Measurements from ENCODE around the gene LSM7. TPM values are rescaled to one million over a fixed set of nuclear protein-coding genes. Genes with fewer than 3 reads are reported as not detected.

The LSM7 gene
- total and polyA plus RNA-seq, 11 donors: 33.8 to 213 (median 47.7) TPM

DNA sequence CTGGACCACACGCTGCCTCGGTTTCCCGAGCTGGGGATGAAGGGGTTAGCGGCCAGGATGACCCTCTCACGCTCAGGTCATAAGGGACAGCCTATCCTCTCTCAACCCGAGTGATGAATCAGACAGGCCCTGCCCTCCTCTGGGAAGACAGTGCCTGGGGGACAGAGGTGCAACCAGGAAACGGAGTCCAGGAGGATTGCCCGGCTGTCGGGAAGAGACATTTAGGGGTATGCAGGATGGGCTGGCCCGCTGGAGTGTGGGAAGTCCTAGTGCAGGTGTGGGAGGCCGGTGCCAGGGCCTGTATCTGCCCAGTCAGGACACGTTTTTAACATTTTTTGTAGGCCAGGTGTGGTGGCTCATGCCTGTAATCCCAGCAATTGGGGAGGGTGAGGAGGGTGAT, 8.3 kb downstream of the LSM7 start:
- intact Hi-C loops (cut with DNase I): loop anchor here in 1 of 10 donors (2.0 kb wide), 1 partner anchor 65 kb away; no protein-coding TSS in a partner anchor
- Histone ChIP-seq H3K36me3 (peaks cover 0 to 40% (median 14%) of the 10 kb centered on the region in 9 donors), H3K4me1 (peaks cover 0 to 14% (median 7%) of the 10 kb centered on the region in 12 donors), H3K4me3 (no peak overlapping the region), H3K9me3 (peaks cover 0 to 7% (median 0%) of the 10 kb centered on the region in 12 donors), H3K27me3 (no peaks in the 10 kb centered on the region), H3K27ac (no peak overlapping the region)
- TF ChIP-seq, protein P1, sequence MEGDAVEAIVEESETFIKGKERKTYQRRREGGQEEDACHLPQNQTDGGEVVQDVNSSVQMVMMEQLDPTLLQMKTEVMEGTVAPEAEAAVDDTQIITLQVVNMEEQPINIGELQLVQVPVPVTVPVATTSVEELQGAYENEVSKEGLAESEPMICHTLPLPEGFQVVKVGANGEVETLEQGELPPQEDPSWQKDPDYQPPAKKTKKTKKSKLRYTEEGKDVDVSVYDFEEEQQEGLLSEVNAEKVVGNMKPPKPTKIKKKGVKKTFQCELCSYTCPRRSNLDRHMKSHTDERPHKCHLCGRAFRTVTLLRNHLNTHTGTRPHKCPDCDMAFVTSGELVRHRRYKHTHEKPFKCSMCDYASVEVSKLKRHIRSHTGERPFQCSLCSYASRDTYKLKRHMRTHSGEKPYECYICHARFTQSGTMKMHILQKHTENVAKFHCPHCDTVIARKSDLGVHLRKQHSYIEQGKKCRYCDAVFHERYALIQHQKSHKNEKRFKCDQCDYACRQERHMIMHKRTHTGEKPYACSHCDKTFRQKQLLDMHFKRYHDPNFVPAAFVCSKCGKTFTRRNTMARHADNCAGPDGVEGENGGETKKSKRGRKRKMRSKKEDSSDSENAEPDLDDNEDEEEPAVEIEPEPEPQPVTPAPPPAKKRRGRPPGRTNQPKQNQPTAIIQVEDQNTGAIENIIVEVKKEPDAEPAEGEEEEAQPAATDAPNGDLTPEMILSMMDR (IDR thresholded peaks at IDR 0.05): no peak
- WGBS, 4 donors: 79 to 83% (median 79%) methylated on average over 11 to 12 of the region's 12 CpGs
- ATAC-seq (no peak), DNase-seq (no peak)

DNA sequence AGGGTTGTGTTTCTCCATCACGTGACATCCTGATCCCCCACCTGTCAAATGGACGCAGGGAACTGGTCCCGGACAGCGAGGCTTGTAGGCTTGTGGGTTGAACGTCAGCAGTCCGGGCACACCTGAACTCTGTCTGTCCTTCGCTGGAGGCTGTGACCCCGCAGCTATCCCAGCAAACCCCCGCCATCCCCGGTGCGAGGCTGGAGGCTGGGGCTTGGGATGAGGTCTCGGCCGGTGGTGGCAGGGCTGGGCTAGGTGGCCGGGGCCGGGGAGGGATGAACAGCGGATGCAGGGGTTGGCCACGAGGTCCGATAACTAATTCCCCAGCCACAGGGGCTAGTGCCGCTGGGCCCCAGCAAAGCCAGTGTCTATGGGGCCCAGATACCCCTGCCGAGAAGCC, 8.8 kb downstream of the LSM7 start:
- Histone ChIP-seq H3K9me3 (peaks cover 0 to 11% (median 2%) of the 10 kb centered on the region in 12 donors), H3K27me3 (no peaks in the 10 kb centered on the region), H3K4me3 (no peak overlapping the region), H3K27ac (no peak overlapping the region), H3K4me1 (peaks cover 0 to 14% (median 7%) of the 10 kb centered on the region in 12 donors), H3K36me3 (peaks cover 0 to 35% (median 14%) of the 10 kb centered on the region in 9 donors)
- DNase-seq (no peak), ATAC-seq (no peak)
- TF ChIP-seq POLR2A (IDR thresholded peaks at IDR 0.05): no peak
- TF ChIP-seq, protein P1 (IDR thresholded peaks at IDR 0.05): no peak
- intact Hi-C loops (cut with DNase I): loop anchor here in 8 of 10 donors (5.0 to 10.0 kb wide), 7 partner anchors 42 to 395 kb away; partner anchors contain the start of genes PLEKHJ1 (in 4 of the 8), SF3A2 (in 4 of the 8) and AP3D1 (in 1 of the 8)
- 91 to 97% (median 94%) methylated on average over 14 to 20 of the region's 20 CpGs for WGBS, 4 donors

DNA sequence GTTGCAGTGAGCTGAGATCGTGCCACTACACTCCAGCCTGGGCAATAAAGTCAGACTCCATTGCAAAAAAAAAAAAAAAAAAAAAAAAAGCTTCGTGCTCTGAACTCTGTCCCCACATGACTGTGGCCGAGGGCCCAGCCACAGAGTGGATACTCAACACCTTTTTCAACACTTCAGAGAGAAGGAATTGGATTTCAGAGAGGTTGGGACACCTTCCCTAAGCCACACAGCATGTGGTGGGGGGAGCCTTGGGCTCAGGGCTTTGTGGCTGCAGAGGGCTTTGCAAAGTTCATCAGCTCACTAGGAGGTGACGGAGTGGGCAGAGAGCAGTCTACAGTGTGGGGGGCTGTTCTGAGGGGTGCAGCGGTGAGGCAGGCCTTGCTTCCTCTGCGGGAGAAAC, 9.5 kb downstream of the LSM7 start:
- TF ChIP-seq POLR2A (IDR thresholded peaks at IDR 0.05): no peak
- TF ChIP-seq, protein P1 (IDR thresholded peaks at IDR 0.05): no peak
- ATAC-seq: no peak
- peaks cover 0 to 14% (median 7%) of the 10 kb centered on the region in 12 donors for H3K4me1 ChIP-seq
- 65 to 77% (median 74%) methylated on average over 6 of the region's 6 CpGs for WGBS, 4 donors
- peaks cover 0 to 12% (median 2%) of the 10 kb centered on the region in 12 donors for H3K9me3 ChIP-seq
- no peak overlapping the region for H3K27ac ChIP-seq
- intact Hi-C loops (cut with DNase I): loop anchor here in 8 of 10 donors (5.0 to 10.0 kb wide), 7 partner anchors 42 to 394 kb away; partner anchors contain the start of genes PLEKHJ1 (in 4 of the 8), SF3A2 (in 4 of the 8) and AP3D1 (in 1 of the 8)
- H3K27me3 ChIP-seq: no peaks in the 10 kb centered on the region
- no peak overlapping the region for H3K4me3 ChIP-seq
- no peak for DNase-seq
- peaks cover 0 to 29% (median 10%) of the 10 kb centered on the region in 9 donors for H3K36me3 ChIP-seq

DNA sequence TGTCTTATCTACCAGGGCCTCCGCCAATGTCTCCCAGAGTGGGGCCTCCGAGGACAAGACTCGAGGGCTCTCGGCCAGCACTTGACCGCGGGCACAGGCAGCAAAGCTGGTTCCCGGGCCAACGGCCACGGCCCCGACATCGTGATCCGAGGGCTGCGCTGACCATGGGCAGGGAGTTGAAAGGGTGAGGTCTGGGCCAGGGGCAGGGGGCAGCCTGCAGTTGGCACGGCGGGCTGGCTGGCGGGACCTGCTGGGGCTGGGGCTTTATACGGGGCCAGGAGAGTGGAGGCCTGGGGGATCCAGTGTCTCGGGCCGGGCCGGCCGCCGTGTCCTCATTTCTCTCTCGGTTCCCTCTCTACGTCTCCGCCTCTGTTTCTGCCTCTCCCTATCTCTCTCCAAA, 10.6 kb downstream of the LSM7 start:
- WGBS, 4 donors: 87 to 91% (median 88%) methylated on average over 24 to 25 of the region's 25 CpGs
- intact Hi-C loops (cut with DNase I): loop anchor here in 9 of 10 donors (2.0 to 10.0 kb wide), 8 partner anchors 40 to 393 kb away; partner anchors contain the start of genes PLEKHJ1 (in 4 of the 9), SF3A2 (in 4 of the 9) and AP3D1 (in 1 of the 9)

More for the DNA sequence above, 10.6 kb downstream of the LSM7 start:
- peaks cover 0 to 14% (median 7%) of the 10 kb centered on the region in 12 donors for H3K4me1 ChIP-seq
- no peak for ATAC-seq
- peaks cover 0 to 11% (median 5%) of the 10 kb centered on the region in 9 donors for H3K27me3 ChIP-seq
- peaks cover 0 to 12% (median 2%) of the 10 kb centered on the region in 12 donors for H3K9me3 ChIP-seq
- H3K4me3 ChIP-seq: no peak overlapping the region
- H3K36me3 ChIP-seq: peaks cover 0 to 17% (median 4%) of the 10 kb centered on the region in 9 donors
- TF ChIP-seq POLR2A (IDR thresholded peaks at IDR 0.05): no peak
- TF ChIP-seq, protein P1 (IDR thresholded peaks at IDR 0.05): no peak
- no peak overlapping the region for H3K27ac ChIP-seq
- DNase-seq: no peak
